Endothelial cell of umbilical vein (primary cell): Measurements from ENCODE around the gene SUFU.

Source experiments
- FOS ChIP-seq: IDR thresholded peaks from 2 replicates; pipeline ENCODE4 v1.6.1; 2011; ENCODE audit warnings: mild to moderate bottlenecking, low read length, moderate library complexity, borderline replicate concordance; ENCODE audit not compliant: insufficient read depth
- GATA2 ChIP-seq: IDR thresholded peaks from 2 replicates; pipeline ENCODE4 v1.7.0; 2011; ENCODE audit warnings: low read depth, mild to moderate bottlenecking, moderate library complexity, mixed read lengths, low read length; ENCODE audit not compliant: insufficient read length, insufficient read depth
- JUN ChIP-seq: IDR thresholded peaks from 2 replicates; pipeline ENCODE4 v1.6.1; 2011; ENCODE audit warnings: borderline replicate concordance, low read depth; ENCODE audit not compliant: insufficient read length, insufficient read depth
- POLR2A ChIP-seq: IDR thresholded peaks from 2 replicates; pipeline ENCODE4 v1.6.1; 2012; ENCODE audit warnings: low read depth, mild to moderate bottlenecking, control low read depth, low read length
- POLR2AphosphoS5 ChIP-seq: IDR thresholded peaks from 2 replicates; pipeline ENCODE4 v1.6.1; 2012; ENCODE audit warnings: low read depth, mild to moderate bottlenecking, control low read depth, low read length, moderate library complexity; ENCODE audit not compliant: insufficient read depth
- TF ChIP-seq, protein P1 (sequence below), 2 donors: IDR thresholded peaks; 1 replicate in 1 of 2; 2 replicates in 1 of 2; pipeline ENCODE4 v1.5.1; 2011; ENCODE audit warnings: low read length in 2 of 2, mild to moderate bottlenecking in 2 of 2, moderate library complexity in 2 of 2, control low read depth in 1 of 2, inconsistent platforms in 1 of 2, low read depth in 1 of 2; ENCODE audit not compliant: insufficient read depth in 1 of 2; ENCODE audit errors: extremely low read depth in 1 of 2
- TF ChIP-seq, protein P2 (sequence below): IDR thresholded peaks from 2 replicates; pipeline ENCODE4 v1.6.1; 2011; ENCODE audit not compliant: insufficient read depth, insufficient read length

DNA sequence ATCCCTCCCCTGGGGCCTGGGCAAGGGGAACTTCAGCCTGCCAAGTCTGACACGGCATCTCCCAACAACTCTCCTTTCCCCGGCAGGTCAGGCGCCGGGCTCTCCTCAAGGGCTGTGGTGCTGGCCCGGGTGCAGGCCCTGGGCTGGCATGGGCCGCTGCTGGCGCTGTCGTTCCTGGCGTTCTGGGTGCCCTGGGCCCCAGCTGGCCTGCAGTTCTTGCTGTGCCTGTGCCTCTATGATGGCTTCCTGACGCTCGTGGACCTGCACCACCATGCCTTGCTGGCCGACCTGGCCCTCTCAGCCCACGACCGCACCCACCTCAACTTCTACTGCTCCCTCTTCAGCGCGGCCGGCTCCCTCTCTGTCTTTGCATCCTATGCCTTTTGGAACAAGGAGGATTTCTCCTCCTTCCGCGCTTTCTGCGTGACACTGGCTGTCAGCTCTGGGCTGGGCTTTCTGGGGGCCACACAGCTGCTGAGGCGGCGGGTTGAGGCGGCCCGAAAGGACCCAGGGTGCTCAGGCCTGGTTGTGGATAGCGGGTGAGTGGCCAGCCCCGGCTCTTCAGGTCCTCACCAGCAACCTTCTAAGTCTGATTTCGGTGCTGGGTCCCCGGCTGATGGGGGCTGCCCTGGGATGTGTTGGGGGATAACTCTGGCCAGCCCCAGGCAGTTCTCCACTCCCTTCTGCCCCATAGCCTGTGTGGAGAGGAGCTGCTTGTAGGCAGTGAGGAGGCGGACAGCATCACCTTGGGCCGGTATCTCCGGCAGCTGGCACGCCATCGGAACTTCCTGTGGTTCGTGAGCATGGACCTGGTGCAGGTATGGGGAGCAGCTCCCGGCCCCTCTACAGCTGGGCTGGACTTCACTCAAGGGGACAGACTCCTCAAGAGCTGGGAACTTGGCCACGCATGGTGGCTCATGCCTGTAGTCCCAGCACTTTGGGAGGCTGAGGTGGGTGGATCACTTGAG is 32.9 kb upstream of the SUFU start:
- TF ChIP-seq, protein P1, sequence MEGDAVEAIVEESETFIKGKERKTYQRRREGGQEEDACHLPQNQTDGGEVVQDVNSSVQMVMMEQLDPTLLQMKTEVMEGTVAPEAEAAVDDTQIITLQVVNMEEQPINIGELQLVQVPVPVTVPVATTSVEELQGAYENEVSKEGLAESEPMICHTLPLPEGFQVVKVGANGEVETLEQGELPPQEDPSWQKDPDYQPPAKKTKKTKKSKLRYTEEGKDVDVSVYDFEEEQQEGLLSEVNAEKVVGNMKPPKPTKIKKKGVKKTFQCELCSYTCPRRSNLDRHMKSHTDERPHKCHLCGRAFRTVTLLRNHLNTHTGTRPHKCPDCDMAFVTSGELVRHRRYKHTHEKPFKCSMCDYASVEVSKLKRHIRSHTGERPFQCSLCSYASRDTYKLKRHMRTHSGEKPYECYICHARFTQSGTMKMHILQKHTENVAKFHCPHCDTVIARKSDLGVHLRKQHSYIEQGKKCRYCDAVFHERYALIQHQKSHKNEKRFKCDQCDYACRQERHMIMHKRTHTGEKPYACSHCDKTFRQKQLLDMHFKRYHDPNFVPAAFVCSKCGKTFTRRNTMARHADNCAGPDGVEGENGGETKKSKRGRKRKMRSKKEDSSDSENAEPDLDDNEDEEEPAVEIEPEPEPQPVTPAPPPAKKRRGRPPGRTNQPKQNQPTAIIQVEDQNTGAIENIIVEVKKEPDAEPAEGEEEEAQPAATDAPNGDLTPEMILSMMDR (IDR thresholded peaks at IDR 0.05; ENCODE audit: extremely low read depth in 1 of 2, insufficient read depth in 1 of 2, low read depth in 1 of 2, low read length in 2 of 2) = no peak
- TF ChIP-seq GATA2 = no peak
- TF ChIP-seq POLR2A = no peak
- no peak for TF ChIP-seq POLR2AphosphoS5
- TF ChIP-seq, protein P2, sequence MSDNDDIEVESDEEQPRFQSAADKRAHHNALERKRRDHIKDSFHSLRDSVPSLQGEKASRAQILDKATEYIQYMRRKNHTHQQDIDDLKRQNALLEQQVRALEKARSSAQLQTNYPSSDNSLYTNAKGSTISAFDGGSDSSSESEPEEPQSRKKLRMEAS = no peak
- TF ChIP-seq FOS = no peak
- no peak for TF ChIP-seq JUN
